ENCODE results near the gene SLC9A8. TPM values are rescaled to one million over a fixed set of nuclear protein-coding genes. Genes with fewer than 3 reads are reported as not detected.

SLC9A8 gene
- total RNA-seq, 1 experiment from 2014 or later, result 21.4 TPM

- POLR2A ChIA-PET (ENCODE audit: unreplicated experiment), result no interaction called here
- no TSS peak for BruUV-seq (replicated peaks)
- Histone ChIP-seq H3K27ac (no peak overlapping the region), H3K4me2 (no peak overlapping the region), H3K79me2 (ENCODE audit: low read depth) (peaks cover 4% of the 10 kb centered on the region; the same call in 1 of the 2 replicates), H3K9me3 (ENCODE audit: insufficient read depth, low read depth) (no peaks in the 10 kb centered on the region), H2AFZ (no peak overlapping the region), H3K9me2 (ENCODE audit: insufficient read depth) (no peaks in the 10 kb centered on the region), H4K20me1 (ENCODE audit: insufficient read depth) (peaks cover 9% of the 10 kb centered on the region), H3F3A (ENCODE audit: insufficient read depth, low read depth) (peaks cover 39% of the 10 kb centered on the region; the same call in 1 of the 2 replicates), H3K36me3 (ENCODE audit: low read depth) (peaks cover 40% of the 10 kb centered on the region), H3K4me1 (replicated peaks; ENCODE audit: insufficient read depth) (0 out of 2 replicates have a peak, but pooled peaks cover 4% of the 10 kb centered on the region), H3K27me3 (ENCODE audit: insufficient read depth, low read depth) (no peaks in the 10 kb centered on the region), H3K4me3 (no peak overlapping the region)
- no peak for DNase-seq
- CTCF ChIA-PET, result interaction anchor here (0.6 kb wide), 3 partner anchors 377 to 549 kb away, joined by 3 to 8 read pairs (median 6); no protein-coding TSS in a partner anchor
- intact Hi-C loops (cut with micrococcal nuclease; ENCODE audit: unreplicated experiment), result no loop called here
- TF ChIP-seq EZH2 (IDR thresholded peaks at IDR 0.05; ENCODE audit: low read depth) (no peak), CTCF (conservative IDR thresholded peaks at IDR 0.05) (no peak)
Measured at GRCh38 chr20:49904440-49905214, 92.0 kb downstream of the SLC9A8 start.

GRCh38 chr20:49905415-49906091, 92.9 kb downstream of the SLC9A8 start:
- Histone ChIP-seq H3K27ac (no peak overlapping the region), H3K36me3 (ENCODE audit: low read depth) (peaks cover 48% of the 10 kb centered on the region), H3K4me3 (no peak overlapping the region), H4K20me1 (ENCODE audit: insufficient read depth) (peaks cover 18% of the 10 kb centered on the region), H2AFZ (no peak overlapping the region), H3K27me3 (ENCODE audit: insufficient read depth, low read depth) (no peaks in the 10 kb centered on the region), H3K79me2 (ENCODE audit: low read depth) (peaks cover 13% of the 10 kb centered on the region), H3K9me2 (ENCODE audit: insufficient read depth) (no peaks in the 10 kb centered on the region), H3K9me3 (ENCODE audit: insufficient read depth, low read depth) (no peaks in the 10 kb centered on the region), H3K4me2 (no peak overlapping the region), H3F3A (ENCODE audit: insufficient read depth, low read depth) (peaks cover 30% of the 10 kb centered on the region; the same call in 1 of the 2 replicates), H3K4me1 (replicated peaks; ENCODE audit: insufficient read depth) (no peaks in the 10 kb centered on the region)
- intact Hi-C loops (cut with micrococcal nuclease; ENCODE audit: unreplicated experiment), result no loop called here
- TF ChIP-seq CTCF (conservative IDR thresholded peaks at IDR 0.05) (no peak), EZH2 (IDR thresholded peaks at IDR 0.05; ENCODE audit: low read depth) (no peak)
- BruUV-seq (replicated peaks), result no TSS peak
- no peak for DNase-seq
- ChIA-PET CTCF (no interaction called here), POLR2A (ENCODE audit: unreplicated experiment) (no interaction called here)

- H3K4me2 ChIP-seq, result no peak overlapping the region
- POLR2A ChIA-PET (ENCODE audit: unreplicated experiment), result no interaction called here
- H3K9me3 ChIP-seq (ENCODE audit: insufficient read depth, low read depth), result no peaks in the 10 kb centered on the region
- no peaks in the 10 kb centered on the region for H3K9me2 ChIP-seq (ENCODE audit: insufficient read depth)
- H3K36me3 ChIP-seq (ENCODE audit: low read depth), result peaks cover 48% of the 10 kb centered on the region
- no peak overlapping the region for H2AFZ ChIP-seq
- DNase-seq, result no peak
- H3F3A ChIP-seq (ENCODE audit: insufficient read depth, low read depth), result peaks cover 25% of the 10 kb centered on the region; the same call in 1 of the 2 replicates
- peaks cover 24% of the 10 kb centered on the region for H4K20me1 ChIP-seq (ENCODE audit: insufficient read depth)
- peaks cover 19% of the 10 kb centered on the region for H3K79me2 ChIP-seq (ENCODE audit: low read depth)
- TF ChIP-seq CTCF (conservative IDR thresholded peaks at IDR 0.05) (no peak), EZH2 (IDR thresholded peaks at IDR 0.05; ENCODE audit: low read depth) (no peak)
- CTCF ChIA-PET, result interaction anchor here (0.6 kb wide), 1 partner anchor 9 kb away, joined by 4 read pairs; the partner anchor contains the start of gene SPATA2
- BruUV-seq (replicated peaks), result no TSS peak
- intact Hi-C loops (cut with micrococcal nuclease; ENCODE audit: unreplicated experiment), result no loop called here
- H3K4me3 ChIP-seq, result no peak overlapping the region
- no peak overlapping the region for H3K27ac ChIP-seq
- no peaks in the 10 kb centered on the region for H3K27me3 ChIP-seq (ENCODE audit: insufficient read depth, low read depth)
- H3K4me1 ChIP-seq (replicated peaks; ENCODE audit: insufficient read depth), result no peaks in the 10 kb centered on the region
Measured at GRCh38 chr20:49906101-49906604, 93.5 kb downstream of the SLC9A8 start.
